ENCODE results near the gene CELSR1. TPM values are rescaled to one million over a fixed set of nuclear protein-coding genes. Genes with fewer than 3 reads are reported as not detected.

Gene CELSR1
- total and polyA plus RNA-seq, 10 donors: 4.3 to 13.1 (median 8.4) TPM

DNA sequence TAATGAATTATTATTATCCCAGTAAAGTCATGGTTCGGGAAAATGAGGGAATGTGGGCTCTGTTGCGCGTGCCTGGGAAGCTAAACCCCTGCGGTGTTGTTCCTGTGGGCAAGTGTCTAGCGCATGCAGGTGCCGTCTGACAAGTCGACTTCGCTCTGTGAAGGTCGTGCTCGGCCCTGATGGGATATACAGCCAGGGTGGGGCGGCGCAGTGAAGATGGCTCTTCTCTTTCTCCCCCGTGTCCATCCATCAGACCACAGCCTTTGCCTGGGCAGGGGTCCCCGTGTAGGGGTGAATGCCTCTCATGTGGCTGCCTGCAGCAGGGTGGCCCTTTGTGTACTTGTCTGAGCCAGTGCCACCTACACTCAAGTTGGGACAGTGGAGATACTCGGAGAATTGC lies 214.7 kb downstream of the CELSR1 start:
- H3K4me3 ChIP-seq: no peak overlapping the region
- no peaks in the 10 kb centered on the region for H3K4me1 ChIP-seq
- no peak overlapping the region for H3K27ac ChIP-seq
- H3K36me3 ChIP-seq: peaks cover 0 to 96% (median 0%) of the 10 kb centered on the region in 6 donors
- no peak for TF ChIP-seq POLR2AphosphoS5 (IDR thresholded peaks at IDR 0.05)
- TF ChIP-seq, protein P1, sequence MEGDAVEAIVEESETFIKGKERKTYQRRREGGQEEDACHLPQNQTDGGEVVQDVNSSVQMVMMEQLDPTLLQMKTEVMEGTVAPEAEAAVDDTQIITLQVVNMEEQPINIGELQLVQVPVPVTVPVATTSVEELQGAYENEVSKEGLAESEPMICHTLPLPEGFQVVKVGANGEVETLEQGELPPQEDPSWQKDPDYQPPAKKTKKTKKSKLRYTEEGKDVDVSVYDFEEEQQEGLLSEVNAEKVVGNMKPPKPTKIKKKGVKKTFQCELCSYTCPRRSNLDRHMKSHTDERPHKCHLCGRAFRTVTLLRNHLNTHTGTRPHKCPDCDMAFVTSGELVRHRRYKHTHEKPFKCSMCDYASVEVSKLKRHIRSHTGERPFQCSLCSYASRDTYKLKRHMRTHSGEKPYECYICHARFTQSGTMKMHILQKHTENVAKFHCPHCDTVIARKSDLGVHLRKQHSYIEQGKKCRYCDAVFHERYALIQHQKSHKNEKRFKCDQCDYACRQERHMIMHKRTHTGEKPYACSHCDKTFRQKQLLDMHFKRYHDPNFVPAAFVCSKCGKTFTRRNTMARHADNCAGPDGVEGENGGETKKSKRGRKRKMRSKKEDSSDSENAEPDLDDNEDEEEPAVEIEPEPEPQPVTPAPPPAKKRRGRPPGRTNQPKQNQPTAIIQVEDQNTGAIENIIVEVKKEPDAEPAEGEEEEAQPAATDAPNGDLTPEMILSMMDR (IDR thresholded peaks at IDR 0.05 in 8 of 11, conservative IDR thresholded peaks at IDR 0.05 in 3 of 11): no peak
- TF ChIP-seq POLR2A (IDR thresholded peaks at IDR 0.05): no peak
- WGBS, 5 donors: 93 to 97% (median 95%) methylated on average over 13 to 15 of the region's 15 CpGs
- no peaks in the 10 kb centered on the region for H3K9me3 ChIP-seq
- peak; percentile 56 for DNase-seq
- intact Hi-C loops (cut with DNase I; ENCODE audit: low total_unique reads): no loop called here
- H3K27me3 ChIP-seq (replicated peaks in 1 of 7): no peaks in the 10 kb centered on the region

DNA sequence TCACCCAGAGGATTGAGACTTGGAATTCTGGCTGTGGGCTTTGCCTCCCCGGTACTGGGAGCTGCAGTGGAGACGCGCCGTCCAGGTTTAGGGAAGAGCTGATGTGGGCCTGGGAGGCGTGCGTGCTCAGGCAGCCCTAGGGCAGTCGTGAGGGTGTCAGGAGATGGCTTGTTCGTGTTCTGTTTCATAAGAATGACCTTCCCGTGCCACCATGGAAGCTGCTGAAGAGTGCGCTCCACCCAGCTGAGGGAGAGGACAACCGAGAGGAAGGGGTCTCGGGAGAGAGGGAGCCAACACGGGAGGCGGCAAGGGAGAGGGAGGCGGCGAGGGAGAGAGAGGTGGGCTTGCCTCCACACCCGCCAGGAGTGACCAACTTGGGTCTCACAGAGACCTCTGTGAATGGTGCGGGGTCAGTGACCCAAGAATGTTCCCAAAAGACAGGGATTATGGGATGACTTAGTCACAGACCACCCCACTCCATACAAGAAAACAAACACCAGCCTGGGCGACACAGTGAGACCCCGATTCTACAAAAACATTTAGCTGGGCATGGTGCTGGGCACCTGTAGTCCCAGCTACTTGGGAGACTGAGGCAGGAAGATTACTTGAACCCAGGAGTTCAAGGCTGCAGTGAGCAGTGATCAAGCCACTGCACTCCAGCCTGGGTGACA lies 216.6 kb downstream of the CELSR1 start:
- intact Hi-C loops (cut with DNase I; ENCODE audit: low total_unique reads): no loop called here
- no peak overlapping the region for H3K4me3 ChIP-seq
- no peak overlapping the region for H3K27ac ChIP-seq
- no peaks in the 10 kb centered on the region for H3K4me1 ChIP-seq
- H3K36me3 ChIP-seq: peaks cover 0 to 96% (median 0%) of the 10 kb centered on the region in 6 donors
- no peaks in the 10 kb centered on the region for H3K9me3 ChIP-seq
- WGBS, 5 donors: 94 to 98% (median 97%) methylated on average over 20 of the region's 20 CpGs
- TF ChIP-seq, protein P1 (IDR thresholded peaks at IDR 0.05 in 8 of 11, conservative IDR thresholded peaks at IDR 0.05 in 3 of 11): no peak
- no peak for TF ChIP-seq POLR2AphosphoS5 (IDR thresholded peaks at IDR 0.05)
- no peak for TF ChIP-seq POLR2A (IDR thresholded peaks at IDR 0.05)
- no peak for DNase-seq
- no peaks in the 10 kb centered on the region for H3K27me3 ChIP-seq (replicated peaks in 1 of 7)

DNA sequence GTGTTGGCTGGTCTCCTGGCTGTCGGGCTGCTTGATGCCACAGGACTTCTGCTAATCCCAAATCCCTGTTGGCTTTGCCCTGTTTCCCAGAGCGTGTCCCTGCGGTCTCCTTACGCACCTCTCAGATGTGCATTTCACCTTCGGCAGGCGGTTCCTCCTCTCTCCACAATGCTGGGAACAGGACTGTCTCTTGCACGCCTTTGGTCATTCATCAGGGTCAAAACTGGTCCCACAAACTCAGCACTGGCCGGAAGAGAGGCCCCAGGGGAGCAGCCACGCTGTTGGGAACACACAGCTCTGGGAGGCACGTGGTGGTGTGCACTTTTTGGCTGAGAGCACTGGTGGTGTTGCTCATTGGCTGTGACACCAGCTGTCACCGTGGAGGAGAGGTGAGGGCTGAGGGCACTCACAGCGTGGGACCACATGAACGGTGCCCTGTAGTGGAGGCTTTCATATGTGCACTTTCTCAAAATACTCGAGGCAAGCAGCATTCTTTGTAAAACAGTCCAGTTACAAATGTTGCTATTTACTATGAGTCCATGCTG lies 217.2 kb downstream of the CELSR1 start:
- 92 to 97% (median 95%) methylated on average over 13 to 14 of the region's 14 CpGs for WGBS, 5 donors
- H3K27me3 ChIP-seq (replicated peaks in 1 of 7): no peaks in the 10 kb centered on the region
- H3K4me3 ChIP-seq: no peak overlapping the region
- H3K36me3 ChIP-seq: peaks cover 0 to 96% (median 0%) of the 10 kb centered on the region in 6 donors
- intact Hi-C loops (cut with DNase I; ENCODE audit: low total_unique reads): no loop called here
- no peaks in the 10 kb centered on the region for H3K4me1 ChIP-seq
- TF ChIP-seq POLR2AphosphoS5 (IDR thresholded peaks at IDR 0.05): no peak
- TF ChIP-seq POLR2A (IDR thresholded peaks at IDR 0.05): no peak
- DNase-seq: no peak
- no peaks in the 10 kb centered on the region for H3K9me3 ChIP-seq
- no peak overlapping the region for H3K27ac ChIP-seq

DNA sequence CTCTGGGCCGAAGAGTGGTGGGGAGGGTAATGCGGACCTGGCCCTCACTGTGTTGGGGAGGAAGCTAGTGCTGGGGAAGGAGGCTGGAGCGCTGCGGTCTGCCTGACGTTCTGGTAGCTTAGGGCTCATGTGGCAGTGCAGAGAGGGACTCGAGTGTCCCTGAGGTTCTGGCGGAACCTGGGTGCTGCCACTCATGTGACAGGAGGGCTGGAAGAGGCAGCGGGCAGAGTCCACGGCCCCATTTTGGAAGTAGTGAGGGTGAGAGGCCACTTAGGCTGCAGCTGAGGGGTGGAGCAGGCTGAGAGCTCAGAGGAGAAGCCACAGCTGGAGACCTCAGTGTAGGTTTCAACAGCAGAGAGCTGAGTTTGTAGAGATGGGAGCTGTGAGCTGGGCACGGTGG lies 218.1 kb downstream of the CELSR1 start:
- intact Hi-C loops (cut with DNase I; ENCODE audit: low total_unique reads): loop anchor here (5.0 kb wide), 1 partner anchor 327 kb away; no protein-coding TSS in a partner anchor
- Histone ChIP-seq H3K27me3 (replicated peaks in 1 of 7) (no peaks in the 10 kb centered on the region), H3K4me1 (peaks cover 0 to 2% (median 0%) of the 10 kb centered on the region in 6 donors), H3K4me3 (no peak overlapping the region), H3K36me3 (peaks cover 0 to 93% (median 0%) of the 10 kb centered on the region in 6 donors), H3K27ac (no peak overlapping the region), H3K9me3 (no peaks in the 10 kb centered on the region)
- TF ChIP-seq POLR2A (IDR thresholded peaks at IDR 0.05): no peak
- TF ChIP-seq POLR2AphosphoS5 (IDR thresholded peaks at IDR 0.05): no peak
- TF ChIP-seq, protein P1 (IDR thresholded peaks at IDR 0.05 in 8 of 11, conservative IDR thresholded peaks at IDR 0.05 in 3 of 11): no peak
- WGBS, 5 donors: 95 to 98% (median 97%) methylated on average over 10 of the region's 10 CpGs
- peak; percentile 54 for DNase-seq

Measured in spleen (tissue), 11 donors.